ENCODE data around the gene EIF4G1.
A peak's percentile ranks its signal among the peaks of the same experiment; 100 is the strongest.
"Not testable (repeated sequence)": the region's sequence is repeated elsewhere in the genome, so short reads cannot be mapped to it uniquely, and the experiment has no call there.

The EIF4G1 gene

GRCh38 chr3:184335661-184336546 lies 21.5 kb downstream of the EIF4G1 start:
- DNase-seq (ENCODE audit: low read depth, low spot score): peak; percentile 73

GRCh38 chr3:184336547-184337398 lies 22.4 kb downstream of the EIF4G1 start:
- DNase-seq (ENCODE audit: low read depth, low spot score): no peak

- no peak for DNase-seq (ENCODE audit: low read depth, low spot score)
These were observed 23.0 kb downstream of the EIF4G1 start, which contains the start of gene FAM131A for GRCh38 chr3:184337399-184337714. Gene FAM131A, plus strand, starts transcription at chr3:184337600. Its CDS starts 31 bp downstream, at chr3:184337631.

GRCh38 chr3:184337981-184338380 lies 23.6 kb downstream of the EIF4G1 start:
- DNase-seq (ENCODE audit: low read depth, low spot score): no peak

GRCh38 chr3:184338511-184338945 lies 24.1 kb downstream of the EIF4G1 start:
- DNase-seq (ENCODE audit: low read depth, low spot score): no peak

- DNase-seq (ENCODE audit: low read depth, low spot score): no peak
These were observed 24.6 kb downstream of the EIF4G1 start for GRCh38 chr3:184339001-184339400.

- not testable (repeated sequence) for DNase-seq (ENCODE audit: low read depth, low spot score)
These were observed 25.2 kb downstream of the EIF4G1 start for GRCh38 chr3:184339451-184340135.

GRCh38 chr3:184341925-184342324 lies 27.5 kb downstream of the EIF4G1 start:
- DNase-seq (ENCODE audit: low read depth, low spot score): no peak

GRCh38 chr3:184343200-184343876 lies 28.9 kb downstream of the EIF4G1 start:
- DNase-seq (ENCODE audit: low read depth, low spot score): no peak

GRCh38 chr3:184344579-184345316 lies 30.3 kb downstream of the EIF4G1 start:
- DNase-seq (ENCODE audit: low read depth, low spot score): no peak

GRCh38 chr3:184345317-184346144 lies 31.1 kb downstream of the EIF4G1 start:
- DNase-seq (ENCODE audit: low read depth, low spot score): no peak

- no peak for DNase-seq (ENCODE audit: low read depth, low spot score)
These were observed 32.2 kb downstream of the EIF4G1 start for GRCh38 chr3:184346480-184347190.

GRCh38 chr3:184347321-184348056 lies 33.1 kb downstream of the EIF4G1 start:
- no peak for DNase-seq (ENCODE audit: low read depth, low spot score)

- no peak for DNase-seq (ENCODE audit: low read depth, low spot score)
These were observed 33.6 kb downstream of the EIF4G1 start for GRCh38 chr3:184348057-184348382.

GRCh38 chr3:184349563-184350470 lies 35.4 kb downstream of the EIF4G1 start:
- DNase-seq (ENCODE audit: low read depth, low spot score): no peak

- DNase-seq (ENCODE audit: low read depth, low spot score): no peak
These were observed 36.2 kb downstream of the EIF4G1 start for GRCh38 chr3:184350618-184351017.

GRCh38 chr3:184351511-184352148 lies 37.2 kb downstream of the EIF4G1 start:
- no peak for DNase-seq (ENCODE audit: low read depth, low spot score)

Data from activated naive CD8-positive, alpha-beta T cell treated with anti-CD3 and anti-CD28 coated beads, Interleukin-2, amount 50 U/mL, for 16 hours (primary cell).